ENCODE results near the gene UBE2G2. TPM values are rescaled to one million over a fixed set of nuclear protein-coding genes. Genes with fewer than 3 reads are reported as not detected.

The UBE2G2 gene
- total RNA-seq, 2 experiments from 2014 or later, result 89.9 to 96.8 TPM

DNA sequence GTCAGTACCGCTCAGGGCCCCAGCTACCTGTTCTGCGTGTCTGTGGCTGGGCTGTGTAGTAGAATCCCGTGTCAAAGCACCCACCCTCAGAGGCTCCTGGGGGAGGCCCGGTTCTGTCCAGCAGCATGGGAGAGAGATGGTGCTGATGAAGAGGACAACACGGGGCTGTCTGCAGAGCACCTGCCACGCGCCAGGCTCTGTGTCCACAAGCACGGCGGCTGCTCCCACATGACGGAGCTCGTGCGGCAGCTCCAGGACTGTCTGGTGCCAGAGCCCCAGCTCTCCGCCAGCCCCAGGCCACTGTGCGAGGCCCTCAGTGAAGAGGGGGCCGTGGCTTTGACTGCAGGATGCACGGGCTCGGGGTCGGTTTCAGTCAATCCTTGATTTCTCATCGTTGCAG lies 48.3 kb downstream of the UBE2G2 start:
- Histone ChIP-seq H3K9me3 (ENCODE audit: control insufficient read depth in 1 of 2, insufficient read depth in 1 of 2, low read length in 2 of 2) (peaks cover 0 to 8% of the 10 kb centered on the region in 2 experiments), H3K4me1 (ENCODE audit: insufficient read depth, low read length) (no peaks in the 10 kb centered on the region), H3K27me3 (ENCODE audit: control insufficient read depth in 1 of 2, insufficient read depth in 2 of 2, low read length in 2 of 2) (peaks cover 0 to 6% of the 10 kb centered on the region in 2 experiments), H3K4me3 (ENCODE audit: low read length) (no peak overlapping the region), H3K27ac (ENCODE audit: low read depth in 1 of 2, low read length in 2 of 2) (no peak overlapping the region), H3K36me3 (ENCODE audit: insufficient read depth, low read length) (no peaks in the 10 kb centered on the region)
- no peak for DNase-seq
- CTCF ChIA-PET, result no interaction called here
- Mint-ChIP-seq H3K4me1 (ENCODE audit: low read depth) (no peaks in the 10 kb centered on the region), H3K36me3 (ENCODE audit: low read depth) (no peaks in the 10 kb centered on the region), H3K27me3 (peaks cover 7% of the 10 kb centered on the region), H3K9me3 (peaks cover 3% of the 10 kb centered on the region), H3K27ac (no peak overlapping the region), H3K4me3 (no peak overlapping the region)
- POLR2A ChIA-PET, result no interaction called here
- ATAC-seq (ENCODE audit: poor library complexity), result no peak
- TF ChIP-seq, protein P1, sequence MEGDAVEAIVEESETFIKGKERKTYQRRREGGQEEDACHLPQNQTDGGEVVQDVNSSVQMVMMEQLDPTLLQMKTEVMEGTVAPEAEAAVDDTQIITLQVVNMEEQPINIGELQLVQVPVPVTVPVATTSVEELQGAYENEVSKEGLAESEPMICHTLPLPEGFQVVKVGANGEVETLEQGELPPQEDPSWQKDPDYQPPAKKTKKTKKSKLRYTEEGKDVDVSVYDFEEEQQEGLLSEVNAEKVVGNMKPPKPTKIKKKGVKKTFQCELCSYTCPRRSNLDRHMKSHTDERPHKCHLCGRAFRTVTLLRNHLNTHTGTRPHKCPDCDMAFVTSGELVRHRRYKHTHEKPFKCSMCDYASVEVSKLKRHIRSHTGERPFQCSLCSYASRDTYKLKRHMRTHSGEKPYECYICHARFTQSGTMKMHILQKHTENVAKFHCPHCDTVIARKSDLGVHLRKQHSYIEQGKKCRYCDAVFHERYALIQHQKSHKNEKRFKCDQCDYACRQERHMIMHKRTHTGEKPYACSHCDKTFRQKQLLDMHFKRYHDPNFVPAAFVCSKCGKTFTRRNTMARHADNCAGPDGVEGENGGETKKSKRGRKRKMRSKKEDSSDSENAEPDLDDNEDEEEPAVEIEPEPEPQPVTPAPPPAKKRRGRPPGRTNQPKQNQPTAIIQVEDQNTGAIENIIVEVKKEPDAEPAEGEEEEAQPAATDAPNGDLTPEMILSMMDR (IDR thresholded peaks at IDR 0.05), result no peak
- intact Hi-C loops (cut with DNase I, micrococcal nuclease), result no loop called here

DNA sequence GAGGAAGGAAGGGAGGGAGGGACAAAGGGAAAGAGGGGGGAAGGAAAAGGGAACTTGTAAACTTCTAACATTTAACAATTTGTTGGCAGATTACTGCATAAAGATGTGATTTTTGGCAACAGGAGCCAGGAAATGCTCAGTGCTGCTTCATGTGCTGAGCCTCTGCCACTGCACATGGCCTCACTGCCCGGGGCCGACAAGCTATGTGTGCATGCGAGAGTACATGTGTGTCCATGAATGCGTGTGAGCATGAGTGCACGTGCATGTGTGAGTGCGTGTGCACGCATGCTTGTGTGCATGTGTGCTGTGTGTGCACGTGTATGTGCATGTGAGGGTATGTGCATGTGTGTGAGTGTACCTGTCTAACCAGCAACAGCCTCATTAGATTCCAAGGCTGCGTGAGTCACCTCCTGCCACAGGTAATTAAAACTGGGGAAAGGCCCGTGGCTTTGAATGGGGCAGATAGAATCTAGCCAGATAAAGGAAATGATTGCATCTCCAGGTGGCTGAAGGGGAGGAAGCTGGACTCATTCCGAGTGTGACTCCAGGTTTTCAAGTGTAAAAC lies 48.9 kb downstream of the UBE2G2 start:
- Mint-ChIP-seq H3K27ac (no peak overlapping the region), H3K27me3 (peaks cover 7% of the 10 kb centered on the region), H3K4me1 (ENCODE audit: low read depth) (no peaks in the 10 kb centered on the region), H3K36me3 (ENCODE audit: low read depth) (no peaks in the 10 kb centered on the region), H3K9me3 (peaks cover 3% of the 10 kb centered on the region), H3K4me3 (no peak overlapping the region)
- Histone ChIP-seq H3K36me3 (ENCODE audit: insufficient read depth, low read length) (no peaks in the 10 kb centered on the region), H3K4me3 (ENCODE audit: low read length) (no peak overlapping the region), H3K27me3 (ENCODE audit: control insufficient read depth in 1 of 2, insufficient read depth in 2 of 2, low read length in 2 of 2) (peaks cover 0 to 6% of the 10 kb centered on the region in 2 experiments), H3K9me3 (ENCODE audit: control insufficient read depth in 1 of 2, insufficient read depth in 1 of 2, low read length in 2 of 2) (peaks cover 0 to 2% of the 10 kb centered on the region in 2 experiments), H3K27ac (ENCODE audit: low read depth in 1 of 2, low read length in 2 of 2) (no peak overlapping the region), H3K4me1 (ENCODE audit: insufficient read depth, low read length) (no peaks in the 10 kb centered on the region)
- TF ChIP-seq, protein P1 (IDR thresholded peaks at IDR 0.05), result no peak
- POLR2A ChIA-PET, result no interaction called here
- ATAC-seq (ENCODE audit: poor library complexity) (no peak), DNase-seq (no peak)
- CTCF ChIA-PET, result no interaction called here
- intact Hi-C loops (cut with DNase I, micrococcal nuclease), result no loop called here

GRCh38 chr21:44751799-44752636 lies 49.6 kb downstream of the UBE2G2 start:
- TF ChIP-seq, protein P1 (IDR thresholded peaks at IDR 0.05), result no peak
- intact Hi-C loops (cut with DNase I, micrococcal nuclease), result no loop called here
- no peaks in the 10 kb centered on the region for H3K4me1 Mint-ChIP-seq (ENCODE audit: low read depth)
- H3K27me3 ChIP-seq (ENCODE audit: control insufficient read depth in 1 of 2, insufficient read depth in 2 of 2, low read length in 2 of 2), result peaks cover 0 to 6% of the 10 kb centered on the region in 2 experiments
- no peaks in the 10 kb centered on the region for H3K9me3 ChIP-seq (ENCODE audit: control insufficient read depth in 1 of 2, insufficient read depth in 1 of 2, low read length in 2 of 2)
- ChIA-PET POLR2A (no interaction called here), CTCF (no interaction called here)
- no peak overlapping the region for H3K27ac Mint-ChIP-seq
- peaks cover 7% of the 10 kb centered on the region for H3K27me3 Mint-ChIP-seq
- H3K9me3 Mint-ChIP-seq, result peaks cover 3% of the 10 kb centered on the region
- H3K27ac ChIP-seq (ENCODE audit: low read depth in 1 of 2, low read length in 2 of 2), result no peak overlapping the region
- H3K36me3 Mint-ChIP-seq (ENCODE audit: low read depth), result no peaks in the 10 kb centered on the region
- no peak overlapping the region for H3K4me3 ChIP-seq (ENCODE audit: low read length)
- no peak overlapping the region for H3K4me3 Mint-ChIP-seq
- ATAC-seq (ENCODE audit: poor library complexity), result no peak
- H3K4me1 ChIP-seq (ENCODE audit: insufficient read depth, low read length), result no peaks in the 10 kb centered on the region
- DNase-seq, result no peak
- no peaks in the 10 kb centered on the region for H3K36me3 ChIP-seq (ENCODE audit: insufficient read depth, low read length)
